B cell (primary cell): ENCODE results near the gene PPP5C. TPM values are rescaled to one million over a fixed set of nuclear protein-coding genes. Genes with fewer than 3 reads are reported as not detected.

Source experiments
- ATAC-seq: fragments of 200-7000 bp; cut with Tn5 transposase; one replicate; pipeline ENCODE4 v1.10.0; 2021; ENCODE audit warnings: low read depth, mild to moderate bottlenecking, moderate number of reproducible peaks, moderate library complexity
- CTCF ChIA-PET: fragments of 350-600 bp; sonication (Branson Sonifier 250); formaldehyde crosslinking; loops from one replicate; lab custom pipeline; 2021; ENCODE audit warnings: antibody characterized with exemption, inconsistent platforms; lab: Charles Lee
- POLR2A ChIA-PET: fragments of 350-600 bp; sonication (Branson Sonifier 250); formaldehyde crosslinking; loops from one replicate; lab custom pipeline; 2021; ENCODE audit warnings: antibody characterized with exemption; lab: Charles Lee
- DNase-seq: peaks from one replicate; pipeline ENCODE4 v3.0.0; 2013
- H2AFZ ChIP-seq: 2 replicates; pipeline ENCODE4 v1.6.1; 2012; ENCODE audit warnings: mild to moderate bottlenecking, low read depth, low read length; ENCODE audit not compliant: insufficient read depth, poor library complexity, severe bottlenecking
- H3K27ac ChIP-seq, 2 donors: 1 replicate in 1 of 2; 2 replicates in 1 of 2; pipeline ENCODE4 v1.5.1; 2012 to 2013; ENCODE audit warnings: low read length in 2 of 2, mild to moderate bottlenecking in 2 of 2, moderate library complexity in 1 of 2
- H3K27me3 ChIP-seq, 4 experiments: fragments of 200-600 bp in 1 of 4; sonication (generic) in 1 of 4; replicated peaks in 1 of 4; 1 replicate in 2 of 4; 2 replicates in 2 of 4; pipeline versions ENCODE4 v1.6.1 to v1.7.0; 2013 to 2016; ENCODE audit warnings: low read length in 3 of 4, mild to moderate bottlenecking in 2 of 4, mixed read lengths in 1 of 4, moderate library complexity in 1 of 4; ENCODE audit not compliant: insufficient read depth in 4 of 4, control insufficient read depth in 3 of 4; ENCODE audit errors: control extremely low read depth in 1 of 4
- H3K36me3 ChIP-seq, 2 experiments: replicated peaks in 1 of 2; 1 replicate in 1 of 2; 2 replicates in 1 of 2; pipeline versions ENCODE4 v1.6.1 to v1.7.1; 2013; ENCODE audit warnings: low read length in 1 of 2; ENCODE audit not compliant: insufficient read depth in 2 of 2, control insufficient read depth in 1 of 2; ENCODE audit errors: control extremely low read depth in 1 of 2, extremely low read depth in 1 of 2
- H3K4me1 ChIP-seq, 2 donors: fragments of 200-600 bp in 1 of 2; sonication (generic) in 1 of 2; 1 replicate in 1 of 2; 2 replicates in 1 of 2; pipeline versions ENCODE4 v1.5.1 to v1.6.1; 2013 to 2017; ENCODE audit warnings: low read length in 2 of 2; ENCODE audit not compliant: control insufficient read depth in 2 of 2, insufficient read depth in 2 of 2
- H3K4me2 ChIP-seq: replicated peaks from 2 replicates; pipeline ENCODE3; 2012; ENCODE audit warnings: mild to moderate bottlenecking, low read depth, low read length; ENCODE audit not compliant: poor library complexity, severe bottlenecking
- H3K4me3 ChIP-seq, 5 experiments: fragments of 200-600 bp in 1 of 5; sonication (generic) in 1 of 5; 1 replicate in 3 of 5; 2 replicates in 2 of 5; pipeline versions ENCODE4 v1.5.1 to v1.7.0; 2011 to 2016; ENCODE audit warnings: low read length in 4 of 5, mild to moderate bottlenecking in 4 of 5, low read depth in 2 of 5, control low read depth in 1 of 5, moderate library complexity in 1 of 5; ENCODE audit not compliant: insufficient read depth in 1 of 5; ENCODE audit errors: control extremely low read depth in 1 of 5, extremely low read depth in 1 of 5
- H3K79me2 ChIP-seq: fragments of 200-600 bp; sonication (generic); one replicate; pipeline ENCODE4 v1.6.0; 2016; ENCODE audit warnings: low read length; ENCODE audit not compliant: control insufficient read depth, insufficient read depth
- H3K9ac ChIP-seq: fragments of 200-600 bp; sonication (generic); 2 replicates; pipeline ENCODE4 v1.6.1; 2017; ENCODE audit warnings: mild to moderate bottlenecking, low read length, moderate library complexity
- H3K9me3 ChIP-seq, 3 donors: one replicate each; pipeline versions ENCODE4 v1.6.1 to v1.7.1; 2013; ENCODE audit warnings: low read length in 2 of 3; ENCODE audit not compliant: control insufficient read depth in 2 of 3, insufficient read depth in 1 of 3; ENCODE audit errors: control extremely low read depth in 1 of 3
- H4K20me1 ChIP-seq: 2 replicates; pipeline ENCODE4 v1.6.0; 2012; ENCODE audit warnings: mild to moderate bottlenecking, low read length; ENCODE audit not compliant: insufficient read depth, control insufficient read depth, poor library complexity, severe bottlenecking
- H3K27ac Mint-ChIP-seq: one replicate; pipeline ENCODE4 v1.8.0; 2021; ENCODE audit warnings: mixed read lengths
- H3K27me3 Mint-ChIP-seq: one replicate; pipeline ENCODE4 v1.8.0; 2021; ENCODE audit warnings: mixed read lengths
- H3K4me1 Mint-ChIP-seq: one replicate; pipeline ENCODE4 v1.8.0; 2021; ENCODE audit warnings: mixed read lengths
- H3K4me3 Mint-ChIP-seq: one replicate; pipeline ENCODE4 v1.8.0; 2021; ENCODE audit warnings: mixed read lengths
- H3K9me3 Mint-ChIP-seq: one replicate; pipeline ENCODE4 v1.8.0; 2022; ENCODE audit warnings: mixed read lengths; ENCODE audit not compliant: insufficient read depth
- EZH2 ChIP-seq: IDR thresholded peaks from 2 replicates; pipeline ENCODE4 v1.6.1; 2012; ENCODE audit warnings: borderline replicate concordance, low read depth, mild to moderate bottlenecking, moderate library complexity, low read length; ENCODE audit not compliant: insufficient read depth, poor library complexity, severe bottlenecking
- WGBS: methylation state at CpG from one replicate; pipeline ENCODE4 v1.1.5; 2013; ENCODE audit warnings: missing lambda C conversion rate; ENCODE audit not compliant: insufficient coverage; 5-methylcytosine and 5-hydroxymethylcytosine counted together
- intact Hi-C: fragments of 100-400 bp; cut with micrococcal nuclease; formaldehyde crosslinking; loops from one replicate; pipeline ENCODE4 v1.10.0; 2022
- polyA plus RNA-seq: library from polyadenylated mRNA; depleted of rRNA; stranded (reverse); fragments of >200 nt; gene quantifications from 2 replicates; pipeline ENCODE4 v1.2.3, GENCODE V29; 2012
- total RNA-seq, 2 donors: library from RNA; stranded (reverse); fragments of 120-200 nt in 1 of 2; gene quantifications; 1 replicate in 1 of 2; 2 replicates in 1 of 2; pipeline versions ENCODE4 v1.2.3 to v1.2.4, GENCODE V29; 2013 to 2022
- TF ChIP-seq, protein P1 (sequence below): fragments of 200-600 bp; IDR thresholded peaks from one replicate; pipeline ENCODE4 v1.8.0; 2022; ENCODE audit warnings: antibody characterized with exemption, mild to moderate bottlenecking

PPP5C gene
- total and polyA plus RNA-seq, 2 donors (not counting 1 experiment from before 2014, with no cell fraction given) = 51.2 to 70.5 TPM

DNA sequence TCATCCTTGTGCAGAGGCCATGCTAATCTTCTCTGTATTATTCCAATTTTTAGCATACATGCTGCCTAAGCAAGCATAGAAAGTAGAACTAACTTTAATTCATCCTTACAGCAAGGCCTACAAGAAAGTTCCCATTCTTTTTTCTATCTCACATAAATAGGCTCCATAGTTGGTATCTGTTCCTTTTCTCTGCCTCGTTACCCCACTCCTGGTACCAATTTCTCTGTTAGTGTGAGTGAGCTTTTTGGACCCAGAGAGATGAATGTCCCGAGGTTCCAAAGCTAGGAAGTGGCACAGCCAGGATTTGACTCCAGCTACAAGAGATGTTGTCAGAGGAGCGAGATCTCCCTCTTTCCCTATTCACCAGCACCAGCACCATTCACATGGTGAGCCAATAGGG lies 40.4 kb upstream of the PPP5C start:
- H3K36me3 ChIP-seq = no peaks in the 10 kb centered on the region
- no peaks in the 10 kb centered on the region for H3K4me1 ChIP-seq
- no peak for ATAC-seq
- no peak for DNase-seq
- no CpG with 5 or more reads among the region's 3 CpGs for WGBS
- peaks cover 3% of the 10 kb centered on the region for H3K27me3 Mint-ChIP-seq
- ChIA-PET CTCF (no interaction called here), POLR2A (no interaction called here)
- no peaks in the 10 kb centered on the region for H3K79me2 ChIP-seq
- H3K9ac ChIP-seq = no peak overlapping the region
- no peak for TF ChIP-seq EZH2
- TF ChIP-seq, protein P1, sequence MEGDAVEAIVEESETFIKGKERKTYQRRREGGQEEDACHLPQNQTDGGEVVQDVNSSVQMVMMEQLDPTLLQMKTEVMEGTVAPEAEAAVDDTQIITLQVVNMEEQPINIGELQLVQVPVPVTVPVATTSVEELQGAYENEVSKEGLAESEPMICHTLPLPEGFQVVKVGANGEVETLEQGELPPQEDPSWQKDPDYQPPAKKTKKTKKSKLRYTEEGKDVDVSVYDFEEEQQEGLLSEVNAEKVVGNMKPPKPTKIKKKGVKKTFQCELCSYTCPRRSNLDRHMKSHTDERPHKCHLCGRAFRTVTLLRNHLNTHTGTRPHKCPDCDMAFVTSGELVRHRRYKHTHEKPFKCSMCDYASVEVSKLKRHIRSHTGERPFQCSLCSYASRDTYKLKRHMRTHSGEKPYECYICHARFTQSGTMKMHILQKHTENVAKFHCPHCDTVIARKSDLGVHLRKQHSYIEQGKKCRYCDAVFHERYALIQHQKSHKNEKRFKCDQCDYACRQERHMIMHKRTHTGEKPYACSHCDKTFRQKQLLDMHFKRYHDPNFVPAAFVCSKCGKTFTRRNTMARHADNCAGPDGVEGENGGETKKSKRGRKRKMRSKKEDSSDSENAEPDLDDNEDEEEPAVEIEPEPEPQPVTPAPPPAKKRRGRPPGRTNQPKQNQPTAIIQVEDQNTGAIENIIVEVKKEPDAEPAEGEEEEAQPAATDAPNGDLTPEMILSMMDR = no peak
- no peak overlapping the region for H2AFZ ChIP-seq
- no peak overlapping the region for H3K4me3 Mint-ChIP-seq
- H4K20me1 ChIP-seq = no peaks in the 10 kb centered on the region
- H3K9me3 ChIP-seq = peaks cover 0 to 28% (median 1%) of the 10 kb centered on the region in 3 donors
- H3K9me3 Mint-ChIP-seq = peaks cover 8% of the 10 kb centered on the region
- no peaks in the 10 kb centered on the region for H3K4me1 Mint-ChIP-seq
- no peak overlapping the region for H3K4me2 ChIP-seq
- H3K27me3 ChIP-seq = no peaks in the 10 kb centered on the region
- intact Hi-C loops = no loop called here
- H3K27ac ChIP-seq = no peak overlapping the region
- no peak overlapping the region for H3K27ac Mint-ChIP-seq
- H3K4me3 ChIP-seq = no peak overlapping the region

DNA sequence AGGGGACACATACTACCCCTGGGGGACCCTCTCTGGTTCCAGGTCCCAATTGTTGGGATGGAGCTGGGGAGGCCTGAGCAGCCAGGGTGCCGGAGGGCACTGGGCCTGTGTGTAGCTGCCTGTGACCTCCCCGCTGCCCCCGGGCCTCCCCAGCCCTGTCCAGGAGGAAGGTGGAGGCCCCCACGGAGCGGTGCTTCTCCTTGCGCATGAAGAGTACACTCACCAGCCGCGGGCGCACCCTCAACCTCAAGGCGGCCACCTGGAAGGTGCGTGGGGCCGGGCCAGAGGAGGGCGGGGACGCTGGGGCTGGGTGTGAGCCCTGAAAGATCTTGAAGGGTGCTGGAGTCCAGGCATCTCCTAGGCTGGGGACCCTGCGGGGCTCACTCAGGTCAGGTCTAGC lies 38.4 kb upstream of the PPP5C start:
- Mint-ChIP-seq H3K4me3 (no peak overlapping the region), H3K27ac (no peak overlapping the region), H3K27me3 (peaks cover 5% of the 10 kb centered on the region), H3K4me1 (no peaks in the 10 kb centered on the region), H3K9me3 (peaks cover 8% of the 10 kb centered on the region)
- no peak overlapping the region for H3K4me2 ChIP-seq
- H3K27me3 ChIP-seq = no peaks in the 10 kb centered on the region
- TF ChIP-seq, protein P1 = no peak
- no peak for TF ChIP-seq EZH2
- H3K9me3 ChIP-seq = peaks cover 0 to 28% (median 1%) of the 10 kb centered on the region in 3 donors
- H3K79me2 ChIP-seq = no peaks in the 10 kb centered on the region
- H4K20me1 ChIP-seq = no peaks in the 10 kb centered on the region
- no peak for DNase-seq
- no peaks in the 10 kb centered on the region for H3K36me3 ChIP-seq
- no peak overlapping the region for H3K4me3 ChIP-seq
- 93% methylated on average over 15 of the region's 15 CpGs for WGBS
- H3K4me1 ChIP-seq = no peaks in the 10 kb centered on the region
- H2AFZ ChIP-seq = no peak overlapping the region
- POLR2A ChIA-PET = no interaction called here
- intact Hi-C loops = no loop called here
- no peak for ATAC-seq
- CTCF ChIA-PET = no interaction called here
- H3K27ac ChIP-seq = no peak overlapping the region
- no peak overlapping the region for H3K9ac ChIP-seq
